ENCODE data around the gene MVB12B. TPM values are rescaled to one million over a fixed set of nuclear protein-coding genes. Genes with fewer than 3 reads are reported as not detected.
A peak's percentile ranks its signal among the peaks of the same experiment; 100 is the strongest.

The MVB12B gene
- total and polyA plus RNA-seq, 2 donors from 2014 or later = 4.5 to 12.3 TPM

DNA sequence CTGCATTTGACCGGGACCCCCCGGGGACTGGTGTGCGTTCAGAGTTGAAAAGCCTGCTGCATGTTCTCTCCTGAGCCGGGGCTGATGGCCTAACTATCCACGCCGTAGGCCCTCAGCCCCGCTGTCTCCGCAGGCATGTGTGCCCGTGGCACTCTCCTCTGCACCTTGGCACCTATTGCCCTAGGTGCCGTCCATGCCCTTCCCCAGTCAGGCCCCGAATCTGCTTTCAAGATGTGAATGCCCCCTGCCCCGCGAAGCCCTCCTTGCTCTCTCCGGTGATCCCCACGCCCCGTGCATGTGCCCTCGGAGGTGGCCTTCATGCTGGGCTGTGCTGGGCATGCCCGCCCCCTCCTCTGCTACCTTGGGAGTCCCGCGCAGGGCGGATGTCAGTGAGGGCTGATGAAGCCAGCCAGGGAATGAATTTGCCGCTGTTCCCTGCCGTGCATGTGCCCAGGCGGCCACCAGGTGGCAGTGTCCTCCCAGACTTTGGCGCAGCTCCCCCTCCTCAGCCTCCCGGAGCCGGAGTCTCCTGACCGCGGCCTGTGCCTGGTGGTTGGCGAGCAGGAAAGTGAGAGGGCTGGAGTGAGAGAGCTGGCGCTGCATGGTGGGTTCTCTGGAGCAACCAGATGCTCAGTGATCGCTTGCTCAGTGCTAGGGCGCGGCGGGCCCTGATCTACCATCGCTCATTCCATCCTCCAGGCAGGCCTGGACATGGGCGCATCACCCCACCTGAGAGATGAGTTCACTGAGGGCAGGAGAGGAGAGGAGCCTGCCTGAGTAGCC lies 174.2 kb downstream of the MVB12B start:
- FAIRE-seq = no peak
- Histone ChIP-seq H3K9me3 (ENCODE audit: control insufficient read depth in 2 of 3, insufficient read depth in 1 of 3, low read length in 3 of 3) (no peaks in the 10 kb centered on the region), H3K9ac (ENCODE audit: low read length in 3 of 3) (no peak overlapping the region), H3K4me1 (ENCODE audit: control insufficient read depth in 2 of 3, insufficient read depth in 2 of 3, low read depth in 1 of 3, low read length in 3 of 3) (no peaks in the 10 kb centered on the region), H3K4me3 (ENCODE audit: low read length in 3 of 3) (no peak overlapping the region), H3K27ac (ENCODE audit: low read depth in 2 of 2, low read length in 2 of 2) (no peak overlapping the region), H3K36me3 (ENCODE audit: control insufficient read depth in 2 of 3, insufficient read depth in 3 of 3, low read length in 3 of 3) (no peaks in the 10 kb centered on the region), H3K27me3 (ENCODE audit: control insufficient read depth, insufficient read depth, low read length) (peaks cover 4% of the 10 kb centered on the region)
- peak; percentile 89 to 94 (median 92) for DNase-seq
- peak; percentile 98 for TF ChIP-seq CTCF (IDR thresholded peaks at IDR 0.05; ENCODE audit: borderline replicate concordance, extremely low read depth, insufficient read depth)
- intact Hi-C loops (cut with DNase I) = loop anchor here (5.0 to 10.0 kb wide), 2 partner anchors 57 to 284 kb away; no protein-coding TSS in a partner anchor

DNA sequence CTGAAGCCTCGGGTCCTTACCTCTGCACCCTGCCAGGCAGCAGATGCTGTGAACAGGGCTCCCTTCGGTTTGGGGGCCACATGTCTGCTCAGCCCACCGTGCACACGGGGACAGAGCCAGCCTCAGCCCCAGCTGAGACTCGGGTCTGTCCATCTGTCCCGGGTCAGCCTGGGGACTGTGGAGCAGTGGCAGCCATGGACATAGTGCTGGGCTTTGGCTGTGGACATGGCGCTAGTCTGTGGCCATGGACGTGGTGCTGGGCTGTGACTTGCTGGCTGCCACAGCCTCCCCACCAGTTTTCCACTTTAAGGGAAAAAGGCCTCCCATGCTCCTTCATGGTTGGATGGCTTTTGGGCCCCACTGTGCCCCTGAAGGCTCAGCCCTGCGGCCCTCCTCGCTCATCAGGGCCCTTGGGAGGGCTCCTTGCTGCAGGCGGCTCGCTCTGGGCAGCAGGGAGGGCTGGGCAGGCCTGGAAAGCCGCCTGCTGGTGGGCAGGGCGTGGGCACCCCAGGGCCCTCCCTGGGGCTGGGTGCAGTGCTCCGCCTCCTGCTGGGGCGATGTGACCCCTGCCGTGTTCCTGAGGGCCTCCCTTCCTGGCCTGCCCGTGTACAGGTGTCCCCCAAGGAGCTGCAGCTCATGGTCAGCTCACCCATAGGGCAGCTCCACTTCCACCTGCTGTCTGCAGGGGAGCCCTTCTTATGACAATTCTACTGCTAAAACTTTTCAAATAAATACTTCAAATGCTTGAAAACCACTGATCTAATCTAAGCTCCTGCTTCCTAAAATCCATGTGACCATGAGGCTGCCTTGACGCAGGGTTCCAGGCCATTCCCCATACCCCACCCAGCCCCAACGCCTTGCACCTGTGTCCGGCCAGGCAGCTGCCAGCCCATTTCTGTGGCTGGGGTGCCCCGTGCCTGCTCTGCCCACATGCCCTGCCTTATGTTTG lies 175.0 kb downstream of the MVB12B start:
- Histone ChIP-seq H3K9ac (ENCODE audit: low read length in 3 of 3) (no peak overlapping the region), H3K27ac (ENCODE audit: low read depth in 2 of 2, low read length in 2 of 2) (no peak overlapping the region), H3K36me3 (ENCODE audit: control insufficient read depth in 2 of 3, insufficient read depth in 3 of 3, low read length in 3 of 3) (no peaks in the 10 kb centered on the region), H3K4me1 (ENCODE audit: control insufficient read depth in 2 of 3, insufficient read depth in 2 of 3, low read depth in 1 of 3, low read length in 3 of 3) (no peaks in the 10 kb centered on the region), H3K4me3 (ENCODE audit: low read length in 3 of 3) (no peak overlapping the region), H3K9me3 (ENCODE audit: control insufficient read depth in 2 of 3, insufficient read depth in 1 of 3, low read length in 3 of 3) (no peaks in the 10 kb centered on the region), H3K27me3 (ENCODE audit: control insufficient read depth, insufficient read depth, low read length) (peaks cover 4% of the 10 kb centered on the region)
- intact Hi-C loops (cut with DNase I) = loop anchor here (5.0 to 10.0 kb wide), 2 partner anchors 56 to 283 kb away; no protein-coding TSS in a partner anchor
- FAIRE-seq (no peak), DNase-seq (peak in 2 of 5 donors; percentile 51 to 70)
- TF ChIP-seq CTCF (IDR thresholded peaks at IDR 0.05; ENCODE audit: borderline replicate concordance, extremely low read depth, insufficient read depth) = no peak

GRCh38 chr9:126502417-126503332 lies 176.0 kb downstream of the MVB12B start:
- Histone ChIP-seq H3K36me3 (ENCODE audit: control insufficient read depth in 2 of 3, insufficient read depth in 3 of 3, low read length in 3 of 3) (no peaks in the 10 kb centered on the region), H3K4me1 (ENCODE audit: control insufficient read depth in 2 of 3, insufficient read depth in 2 of 3, low read depth in 1 of 3, low read length in 3 of 3) (no peaks in the 10 kb centered on the region), H3K27me3 (ENCODE audit: control insufficient read depth, insufficient read depth, low read length) (peaks cover 4% of the 10 kb centered on the region), H3K27ac (ENCODE audit: low read depth in 2 of 2, low read length in 2 of 2) (no peak overlapping the region), H3K4me3 (ENCODE audit: low read length in 3 of 3) (no peak overlapping the region), H3K9me3 (ENCODE audit: control insufficient read depth in 2 of 3, insufficient read depth in 1 of 3, low read length in 3 of 3) (no peaks in the 10 kb centered on the region), H3K9ac (ENCODE audit: low read length in 3 of 3) (no peak overlapping the region)
- intact Hi-C loops (cut with DNase I) = loop anchor here (5.0 to 10.0 kb wide), 2 partner anchors 55 to 282 kb away; no protein-coding TSS in a partner anchor
- TF ChIP-seq CTCF (IDR thresholded peaks at IDR 0.05; ENCODE audit: borderline replicate concordance, extremely low read depth, insufficient read depth) = no peak
- no peak for FAIRE-seq
- peak in 2 of 5 donors; percentile 42 to 72 for DNase-seq

Data from kidney (tissue), 14 donors.